Sigmoid colon (tissue), 7 donors: Measurements from ENCODE around the gene PDE4D. TPM values are rescaled to one million over a fixed set of nuclear protein-coding genes. Genes with fewer than 3 reads are reported as not detected.

ENCODE experiments used
- DNase-seq: peaks from one replicate; pipeline ENCODE4 v3.0.0-alpha.2; 2019
- H3K27ac ChIP-seq, 4 donors: fragments of 200-600 bp; sonication (generic); one replicate each; pipeline ENCODE4 v1.5.1; 2016 to 2019; ENCODE audit warnings: mild to moderate bottlenecking in 1 of 4
- H3K27me3 ChIP-seq, 3 donors: fragments of 200-600 bp; sonication (generic); one replicate each; pipeline ENCODE4 v1.5.1; 2019; ENCODE audit warnings: mild to moderate bottlenecking in 1 of 3
- H3K36me3 ChIP-seq, 4 donors: fragments of 200-600 bp; sonication (generic); one replicate each; pipeline ENCODE4 v1.5.1; 2016 to 2019
- H3K4me1 ChIP-seq, 4 donors: fragments of 200-600 bp; sonication (generic); one replicate each; pipeline ENCODE4 v1.5.1; 2017 to 2019
- H3K4me3 ChIP-seq, 4 donors: fragments of 200-600 bp; sonication (generic); one replicate each; pipeline ENCODE4 v1.5.1; 2017 to 2019; ENCODE audit warnings: mild to moderate bottlenecking in 2 of 4, moderate library complexity in 1 of 4
- H3K9me3 ChIP-seq, 4 donors: fragments of 200-600 bp in 3 of 4; sonication (generic) in 3 of 4; one replicate each; pipeline versions ENCODE4 v1.5.1 to v1.6.1; 2013 to 2019
- CTCF ChIP-seq, 4 experiments: fragments of 450-650 bp in 3 of 4; fragments of 200-600 bp in 1 of 4; IDR thresholded peaks; one replicate each; pipeline ENCODE4 v1.5.1; 2016 to 2019; ENCODE audit warnings: antibody characterized with exemption in 4 of 4, mild to moderate bottlenecking in 3 of 4, moderate library complexity in 2 of 4
- EP300 ChIP-seq, 4 donors: sonication (generic); formaldehyde crosslinking; IDR thresholded peaks; one replicate each; pipeline ENCODE4 v1.6.1; 2017; ENCODE audit warnings: antibody characterized with exemption in 4 of 4
- POLR2A ChIP-seq, 2 donors: fragments of 450-650 bp; IDR thresholded peaks; one replicate each; pipeline ENCODE4 v1.6.1; 2016; ENCODE audit warnings: antibody characterized with exemption in 2 of 2, mild to moderate bottlenecking in 2 of 2, moderate library complexity in 2 of 2
- POLR2AphosphoS5 ChIP-seq, 4 donors: sonication (generic); formaldehyde crosslinking; IDR thresholded peaks; one replicate each; pipeline ENCODE4 v1.6.1; 2017; ENCODE audit warnings: antibody characterized with exemption in 4 of 4
- WGBS, 2 donors: extraction: QIAGEN DNeasy Blood & Tissue Kit; methylation state at CpG; one replicate each; pipeline ENCODE4 v1.1.7; 2013; 5-methylcytosine and 5-hydroxymethylcytosine counted together
- intact Hi-C: fragments of 100-400 bp; cut with DNase I; formaldehyde crosslinking; loops from one replicate; pipeline ENCODE4 v1.15.1; 2023
- polyA plus RNA-seq, 3 donors: library from polyadenylated mRNA; stranded (reverse); fragments of 200-250 nt; gene quantifications; one replicate each; pipeline ENCODE4 v1.2.3, GENCODE V29; 2013
- total RNA-seq, 4 donors: library from RNA; depleted of rRNA; stranded (reverse); fragments of >200 nt; gene quantifications; one replicate each; pipeline ENCODE4 v1.1.0, GENCODE V29; 2016
- donor health status: healthy with polysubstance abuse.
- donor health status: Bipolar disorder and iron deficiency.
- donor health status: healthy.

Gene PDE4D
- total and polyA plus RNA-seq, 7 donors: 6.0 to 289 (median 169) TPM

- no peaks in the 10 kb centered on the region for H3K9me3 ChIP-seq
- no peak for TF ChIP-seq CTCF (IDR thresholded peaks at IDR 0.05)
- no peak for TF ChIP-seq POLR2AphosphoS5 (IDR thresholded peaks at IDR 0.05)
- TF ChIP-seq EP300 (IDR thresholded peaks at IDR 0.05): no peak
- TF ChIP-seq POLR2A (IDR thresholded peaks at IDR 0.05): no peak
- intact Hi-C loops: no loop called here
- H3K27ac ChIP-seq: no peak overlapping the region
- no peaks in the 10 kb centered on the region for H3K27me3 ChIP-seq
- H3K36me3 ChIP-seq: no peaks in the 10 kb centered on the region
- H3K4me1 ChIP-seq: peaks cover 0 to 17% (median 8%) of the 10 kb centered on the region in 4 donors
- H3K4me3 ChIP-seq: no peak overlapping the region
- no peak for DNase-seq
- 84 to 86% methylated on average over 3 of the region's 3 CpGs for WGBS, 2 donors
These were observed 469.0 kb downstream of the PDE4D start for GRCh38 chr5:59424515-59424914.

GRCh38 chr5:59423021-59423420 lies 470.5 kb downstream of the PDE4D start:
- Histone ChIP-seq H3K27me3 (no peaks in the 10 kb centered on the region), H3K4me1 (peaks cover 0 to 28% (median 12%) of the 10 kb centered on the region in 4 donors), H3K27ac (no peak overlapping the region), H3K4me3 (no peak overlapping the region), H3K9me3 (no peaks in the 10 kb centered on the region), H3K36me3 (no peaks in the 10 kb centered on the region)
- intact Hi-C loops: no loop called here
- no peak for DNase-seq
- TF ChIP-seq POLR2A (IDR thresholded peaks at IDR 0.05): no peak
- no peak for TF ChIP-seq EP300 (IDR thresholded peaks at IDR 0.05)
- no peak for TF ChIP-seq CTCF (IDR thresholded peaks at IDR 0.05)
- no peak for TF ChIP-seq POLR2AphosphoS5 (IDR thresholded peaks at IDR 0.05)

GRCh38 chr5:59421986-59422941 lies 471.3 kb downstream of the PDE4D start:
- Histone ChIP-seq H3K9me3 (no peaks in the 10 kb centered on the region), H3K4me1 (peaks cover 0 to 31% (median 14%) of the 10 kb centered on the region in 4 donors), H3K27me3 (no peaks in the 10 kb centered on the region), H3K36me3 (no peaks in the 10 kb centered on the region), H3K27ac (no peak overlapping the region), H3K4me3 (no peak overlapping the region)
- WGBS, 2 donors: 31 to 72% methylated on average over 6 of the region's 6 CpGs
- no peak for DNase-seq
- intact Hi-C loops: no loop called here
- no peak for TF ChIP-seq CTCF (IDR thresholded peaks at IDR 0.05)

GRCh38 chr5:59420596-59420995 lies 472.9 kb downstream of the PDE4D start:
- H3K27ac ChIP-seq: no peak overlapping the region
- H3K36me3 ChIP-seq: no peaks in the 10 kb centered on the region
- H3K4me3 ChIP-seq: no peak overlapping the region
- WGBS, 2 donors: 89 to 97% methylated on average over 7 of the region's 7 CpGs
- H3K27me3 ChIP-seq: no peaks in the 10 kb centered on the region
- no peak for DNase-seq
- H3K9me3 ChIP-seq: no peaks in the 10 kb centered on the region
- no peak for TF ChIP-seq POLR2A (IDR thresholded peaks at IDR 0.05)
- TF ChIP-seq EP300 (IDR thresholded peaks at IDR 0.05): no peak
- TF ChIP-seq POLR2AphosphoS5 (IDR thresholded peaks at IDR 0.05): no peak
- no peak for TF ChIP-seq CTCF (IDR thresholded peaks at IDR 0.05)
- peaks cover 0 to 31% (median 14%) of the 10 kb centered on the region in 4 donors for H3K4me1 ChIP-seq
- intact Hi-C loops: no loop called here
